Measurements from ENCODE around the gene MIAT. TPM values are rescaled to one million over a fixed set of nuclear protein-coding genes. Genes with fewer than 3 reads are reported as not detected.

The MIAT gene
- total and polyA plus RNA-seq, 2 of the 8 experiments (the other 6 are each of a cell fraction or from before 2014, with no cell fraction given), result 27.6 to 36.0 TPM

DNA sequence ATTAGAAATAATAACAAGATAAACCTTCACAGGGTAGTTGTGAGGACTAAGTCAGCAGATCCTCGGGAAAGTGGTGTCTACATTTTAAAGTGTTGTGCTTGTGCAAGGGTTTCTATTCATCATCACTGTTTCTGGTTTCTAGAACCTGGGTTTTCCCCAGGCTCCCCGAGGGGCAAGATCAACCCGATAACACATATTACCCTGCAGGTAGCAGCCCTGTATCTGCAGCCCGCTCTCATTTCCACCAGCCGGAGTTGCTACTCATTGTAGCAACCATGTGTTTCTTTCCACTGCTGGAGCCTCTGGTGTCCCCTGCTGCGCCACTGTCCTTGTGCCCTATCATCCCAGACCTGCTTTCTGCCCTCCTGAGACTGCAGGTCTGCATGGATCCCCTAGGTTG lies 67.0 kb downstream of the MIAT start (continued):
- no peak for TF ChIP-seq JUND (IDR thresholded peaks at IDR 0.05; ENCODE audit: low read length)
- TF ChIP-seq, protein P1, sequence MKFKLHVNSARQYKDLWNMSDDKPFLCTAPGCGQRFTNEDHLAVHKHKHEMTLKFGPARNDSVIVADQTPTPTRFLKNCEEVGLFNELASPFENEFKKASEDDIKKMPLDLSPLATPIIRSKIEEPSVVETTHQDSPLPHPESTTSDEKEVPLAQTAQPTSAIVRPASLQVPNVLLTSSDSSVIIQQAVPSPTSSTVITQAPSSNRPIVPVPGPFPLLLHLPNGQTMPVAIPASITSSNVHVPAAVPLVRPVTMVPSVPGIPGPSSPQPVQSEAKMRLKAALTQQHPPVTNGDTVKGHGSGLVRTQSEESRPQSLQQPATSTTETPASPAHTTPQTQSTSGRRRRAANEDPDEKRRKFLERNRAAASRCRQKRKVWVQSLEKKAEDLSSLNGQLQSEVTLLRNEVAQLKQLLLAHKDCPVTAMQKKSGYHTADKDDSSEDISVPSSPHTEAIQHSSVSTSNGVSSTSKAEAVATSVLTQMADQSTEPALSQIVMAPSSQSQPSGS (IDR thresholded peaks at IDR 0.05; ENCODE audit: low read length), result no peak
- TF ChIP-seq, protein P2, sequence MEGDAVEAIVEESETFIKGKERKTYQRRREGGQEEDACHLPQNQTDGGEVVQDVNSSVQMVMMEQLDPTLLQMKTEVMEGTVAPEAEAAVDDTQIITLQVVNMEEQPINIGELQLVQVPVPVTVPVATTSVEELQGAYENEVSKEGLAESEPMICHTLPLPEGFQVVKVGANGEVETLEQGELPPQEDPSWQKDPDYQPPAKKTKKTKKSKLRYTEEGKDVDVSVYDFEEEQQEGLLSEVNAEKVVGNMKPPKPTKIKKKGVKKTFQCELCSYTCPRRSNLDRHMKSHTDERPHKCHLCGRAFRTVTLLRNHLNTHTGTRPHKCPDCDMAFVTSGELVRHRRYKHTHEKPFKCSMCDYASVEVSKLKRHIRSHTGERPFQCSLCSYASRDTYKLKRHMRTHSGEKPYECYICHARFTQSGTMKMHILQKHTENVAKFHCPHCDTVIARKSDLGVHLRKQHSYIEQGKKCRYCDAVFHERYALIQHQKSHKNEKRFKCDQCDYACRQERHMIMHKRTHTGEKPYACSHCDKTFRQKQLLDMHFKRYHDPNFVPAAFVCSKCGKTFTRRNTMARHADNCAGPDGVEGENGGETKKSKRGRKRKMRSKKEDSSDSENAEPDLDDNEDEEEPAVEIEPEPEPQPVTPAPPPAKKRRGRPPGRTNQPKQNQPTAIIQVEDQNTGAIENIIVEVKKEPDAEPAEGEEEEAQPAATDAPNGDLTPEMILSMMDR (IDR thresholded peaks at IDR 0.05; ENCODE audit: control extremely low read depth in 1 of 3, insufficient read depth in 1 of 3, low read depth in 1 of 3, low read length in 3 of 3), result no peak
- no peak for TF ChIP-seq CREB1 (IDR thresholded peaks at IDR 0.05)
- TF ChIP-seq EP300 (IDR thresholded peaks at IDR 0.05; ENCODE audit: borderline replicate concordance in 1 of 2, low read depth in 2 of 2, low read length in 2 of 2), result no peak
- no peak for TF ChIP-seq BCL11A (IDR thresholded peaks at IDR 0.05; ENCODE audit: low read depth in 2 of 2, low read length in 2 of 2)
- TF ChIP-seq CHD1 (IDR thresholded peaks at IDR 0.05; ENCODE audit: low read depth, low read length), result no peak

All from H1 (cell line).